ENCODE measurements around the gene DGKQ.
"Not testable (repeated sequence)": the region's sequence is repeated elsewhere in the genome, so short reads cannot be mapped to it uniquely, and the experiment has no call there.

DGKQ gene

GRCh38 chr4:976016-976415 is 2.6 kb upstream of the DGKQ start:
- not testable (repeated sequence) for DNase-seq (ENCODE audit: low read depth)

- DNase-seq (ENCODE audit: low read depth) = no peak
Measured at GRCh38 chr4:974668-975067, 1.3 kb upstream of the DGKQ start.

GRCh38 chr4:972651-973424 is 531 bp downstream of the DGKQ start:
- no peak for DNase-seq (ENCODE audit: low read depth)

- no peak for DNase-seq (ENCODE audit: low read depth)
Measured at GRCh38 chr4:971666-972500, 1.5 kb downstream of the DGKQ start.

GRCh38 chr4:970854-971520 is 2.4 kb downstream of the DGKQ start:
- DNase-seq (ENCODE audit: low read depth) = no peak

GRCh38 chr4:970046-970745 is 3.2 kb downstream of the DGKQ start:
- no peak for DNase-seq (ENCODE audit: low read depth)

GRCh38 chr4:968621-969394 is 4.6 kb downstream of the DGKQ start:
- no peak for DNase-seq (ENCODE audit: low read depth)

GRCh38 chr4:968221-968620 is 5.1 kb downstream of the DGKQ start:
- no peak for DNase-seq (ENCODE audit: low read depth)

GRCh38 chr4:967113-968104 is 6.0 kb downstream of the DGKQ start:
- DNase-seq (ENCODE audit: low read depth) = no peak

- DNase-seq (ENCODE audit: low read depth) = no peak
Measured at GRCh38 chr4:966266-967112, 6.9 kb downstream of the DGKQ start.

GRCh38 chr4:965766-966134 is 7.6 kb downstream of the DGKQ start:
- DNase-seq (ENCODE audit: low read depth) = no peak

- DNase-seq (ENCODE audit: low read depth) = no peak
Measured at GRCh38 chr4:965048-965765, 8.2 kb downstream of the DGKQ start.

- DNase-seq (ENCODE audit: low read depth) = no peak
Measured at GRCh38 chr4:964346-965025, 8.9 kb downstream of the DGKQ start.

GRCh38 chr4:963276-964225 is 9.8 kb downstream of the DGKQ start:
- no peak for DNase-seq (ENCODE audit: low read depth)

GRCh38 chr4:962231-963208 is 10.8 kb downstream of the DGKQ start:
- no peak for DNase-seq (ENCODE audit: low read depth)

Data from non-pigmented ciliary epithelial cell (primary cell).